ENCODE measurements around the gene RMDN3. TPM values are rescaled to one million over a fixed set of nuclear protein-coding genes. Genes with fewer than 3 reads are reported as not detected.

Gene RMDN3
- total and polyA plus RNA-seq, 2 of the 13 experiments (the other 11 are each of a cell fraction or from before 2014, with no cell fraction given) = 16.8 to 19.5 TPM

- TF ChIP-seq, protein P1, sequence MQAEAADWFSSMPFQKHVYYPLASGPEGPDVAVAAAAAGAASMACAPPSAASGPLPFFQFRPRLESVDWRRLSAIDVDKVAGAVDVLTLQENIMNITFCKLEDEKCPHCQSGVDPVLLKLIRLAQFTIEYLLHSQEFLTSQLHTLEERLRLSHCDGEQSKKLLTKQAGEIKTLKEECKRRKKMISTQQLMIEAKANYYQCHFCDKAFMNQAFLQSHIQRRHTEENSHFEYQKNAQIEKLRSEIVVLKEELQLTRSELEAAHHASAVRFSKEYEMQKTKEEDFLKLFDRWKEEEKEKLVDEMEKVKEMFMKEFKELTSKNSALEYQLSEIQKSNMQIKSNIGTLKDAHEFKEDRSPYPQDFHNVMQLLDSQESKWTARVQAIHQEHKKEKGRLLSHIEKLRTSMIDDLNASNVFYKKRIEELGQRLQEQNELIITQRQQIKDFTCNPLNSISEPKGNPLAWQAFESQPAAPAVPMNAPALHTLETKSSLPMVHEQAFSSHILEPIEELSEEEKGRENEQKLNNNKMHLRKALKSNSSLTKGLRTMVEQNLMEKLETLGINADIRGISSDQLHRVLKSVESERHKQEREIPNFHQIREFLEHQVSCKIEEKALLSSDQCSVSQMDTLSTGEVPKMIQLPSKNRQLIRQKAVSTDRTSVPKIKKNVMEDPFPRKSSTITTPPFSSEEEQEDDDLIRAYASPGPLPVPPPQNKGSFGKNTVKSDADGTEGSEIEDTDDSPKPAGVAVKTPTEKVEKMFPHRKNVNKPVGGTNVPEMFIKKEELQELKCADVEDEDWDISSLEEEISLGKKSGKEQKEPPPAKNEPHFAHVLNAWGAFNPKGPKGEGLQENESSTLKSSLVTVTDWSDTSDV (CRISPR knock-in tag; IDR thresholded peaks at IDR 0.05) = no peak
- TF ChIP-seq NR2F6 (IDR thresholded peaks at IDR 0.05) (no peak), NR2F6 (CRISPR knock-in tag; IDR thresholded peaks at IDR 0.05) (no peak), ZNF430 (CRISPR knock-in tag; IDR thresholded peaks at IDR 0.05) (no peak), ZNF546 (CRISPR knock-in tag; conservative IDR thresholded peaks at IDR 0.05) (no peak), DNMT1 (CRISPR knock-in tag; IDR thresholded peaks at IDR 0.05) (peak; percentile 46; the same call in 1 of the 2 replicates), SNRNP70 (IDR thresholded peaks at IDR 0.05; ENCODE audit: low read depth, low read length) (no peak), ZNF382 (CRISPR knock-in tag; IDR thresholded peaks at IDR 0.05; ENCODE audit: borderline replicate concordance) (no peak), ESRRA (CRISPR knock-in tag; IDR thresholded peaks at IDR 0.05; ENCODE audit: low read depth) (0 out of 2 replicates have a peak, but pooled peaks have one; percentile 40), ZNF354B (CRISPR knock-in tag; IDR thresholded peaks at IDR 0.05) (0 out of 2 replicates have a peak, but pooled peaks have one; percentile 36), SP4 (CRISPR knock-in tag; IDR thresholded peaks at IDR 0.05) (peak; percentile 96), REPIN1 (CRISPR knock-in tag; IDR thresholded peaks at IDR 0.05; ENCODE audit: borderline replicate concordance, low read depth) (no peak; the same call in 1 of the 2 replicates), ZNF143 (CRISPR knock-in tag; IDR thresholded peaks at IDR 0.05) (0 out of 2 replicates have a peak, but pooled peaks have one; percentile 31), MBD4 (IDR thresholded peaks at IDR 0.05; ENCODE audit: borderline replicate concordance, low read length) (no peak), GZF1 (CRISPR knock-in tag; IDR thresholded peaks at IDR 0.05) (no peak), ZNF496 (CRISPR knock-in tag; IDR thresholded peaks at IDR 0.05; ENCODE audit: insufficient replicate concordance) (no peak), GRHL1 (CRISPR knock-in tag; conservative IDR thresholded peaks at IDR 0.05) (no peak), SIX1 (CRISPR knock-in tag; IDR thresholded peaks at IDR 0.05; ENCODE audit: borderline replicate concordance) (no peak), PCBP2 (optimal IDR thresholded peaks at IDR 0.05; ENCODE audit: low read depth, low read length, poor library complexity, severe bottlenecking) (no peak), ZNF432 (CRISPR knock-in tag; IDR thresholded peaks at IDR 0.05; ENCODE audit: borderline replicate concordance) (no peak), CCAR2 (optimal IDR thresholded peaks at IDR 0.05; ENCODE audit: low read depth, low read length) (no peak), FOXP1 (IDR thresholded peaks at IDR 0.05) (no peak), FOXP1 (CRISPR knock-in tag; IDR thresholded peaks at IDR 0.05) (0 out of 2 replicates have a peak, but pooled peaks have one; percentile 20), ZBTB38 (CRISPR knock-in tag; IDR thresholded peaks at IDR 0.05) (peak; percentile 41; the same call in 1 of the 2 replicates), CBX1 (IDR thresholded peaks at IDR 0.05; ENCODE audit: low read depth) (no peak), RFXAP (CRISPR knock-in tag; IDR thresholded peaks at IDR 0.05; ENCODE audit: borderline replicate concordance) (no peak; the same call in 1 of the 2 replicates), RAD51 (IDR thresholded peaks at IDR 0.05; ENCODE audit: borderline replicate concordance) (no peak)
- TF ChIP-seq, protein P2, sequence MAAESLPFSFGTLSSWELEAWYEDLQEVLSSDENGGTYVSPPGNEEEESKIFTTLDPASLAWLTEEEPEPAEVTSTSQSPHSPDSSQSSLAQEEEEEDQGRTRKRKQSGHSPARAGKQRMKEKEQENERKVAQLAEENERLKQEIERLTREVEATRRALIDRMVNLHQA (CRISPR knock-in tag; IDR thresholded peaks at IDR 0.05) = no peak
Observed at GRCh38 chr15:40754883-40755811, at the start of gene RMDN3 (continued).

All from HepG2 (cell line).